ENCODE data around the gene CSF1. TPM values are rescaled to one million over a fixed set of nuclear protein-coding genes. Genes with fewer than 3 reads are reported as not detected.

The CSF1 gene
- total and polyA plus RNA-seq, 4 experiments from 2014 or later: 5.0 to 13.9 (median 11.4) TPM

DNA sequence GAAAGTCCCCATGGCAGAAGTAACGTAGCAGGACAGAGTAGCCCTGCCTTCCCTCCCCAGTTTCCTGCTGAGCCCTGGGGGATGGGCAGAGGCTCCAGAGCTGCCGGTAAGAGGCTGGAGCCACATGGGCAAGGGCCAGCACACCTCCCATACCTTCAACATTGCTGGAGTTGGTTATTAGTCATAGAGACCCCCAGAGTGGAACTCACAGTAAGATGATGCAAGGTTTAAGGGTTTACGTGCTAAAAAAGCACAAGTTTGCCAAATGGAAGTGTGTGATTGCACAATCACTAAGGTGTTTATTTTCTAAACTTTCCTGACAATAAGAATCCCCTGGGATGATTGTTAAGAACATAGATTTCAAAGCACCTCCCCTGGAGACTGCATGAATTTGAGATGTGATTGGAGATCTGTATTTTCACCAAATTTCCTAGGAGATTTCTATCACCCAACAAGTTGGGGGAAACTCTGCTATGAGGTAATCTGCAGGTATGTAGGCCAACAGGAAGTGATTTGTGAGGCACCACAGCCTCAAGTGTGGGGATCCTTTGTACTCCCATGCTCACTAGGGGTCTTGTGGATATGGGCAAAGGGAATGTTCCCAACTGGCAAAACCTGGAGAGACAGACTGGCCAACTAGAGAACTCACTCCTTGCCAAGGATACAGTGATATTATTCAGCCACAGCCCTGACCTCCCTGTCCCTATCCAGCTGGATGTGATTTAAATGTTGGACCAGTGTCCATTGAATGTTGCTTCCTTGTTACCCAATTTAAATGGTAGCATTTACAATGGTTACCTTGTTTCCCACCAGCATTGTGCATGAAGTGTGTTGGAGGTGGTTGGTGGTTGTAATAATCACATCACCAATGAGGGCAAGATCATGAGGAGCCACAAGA, 37.1 kb upstream of the CSF1 start:
- peaks cover 20 to 32% (median 23%) of the 10 kb centered on the region in 4 donors for H3K4me1 Mint-ChIP-seq
- no peaks in the 10 kb centered on the region for H3K27me3 Mint-ChIP-seq
- Histone ChIP-seq H3K36me3 (ENCODE audit: insufficient read depth, low read length) (no peaks in the 10 kb centered on the region), H3K9me3 (ENCODE audit: control insufficient read depth in 1 of 2, low read length in 2 of 2) (no peaks in the 10 kb centered on the region), H3K4me3 (ENCODE audit: low read length in 2 of 2) (no peak overlapping the region), H3K4me1 (ENCODE audit: insufficient read depth, low read length) (peaks cover 23% of the 10 kb centered on the region), H3K27me3 (ENCODE audit: insufficient read depth, low read length) (no peaks in the 10 kb centered on the region), H3K27ac (ENCODE audit: low read depth, low read length) (no peak overlapping the region)
- H3K9me3 Mint-ChIP-seq: peaks cover 0 to 2% (median 0%) of the 10 kb centered on the region in 8 donors
- DNase-seq: peak in 3 of 5 donors; percentile 6 to 10 (median 9)
- peak overlapping the region in 6 of 8 donors; percentile 17 to 59 (median 47) for H3K4me3 Mint-ChIP-seq
- intact Hi-C loops (cut with micrococcal nuclease): no loop called here
- H3K36me3 Mint-ChIP-seq: no peaks in the 10 kb centered on the region
- CTCF ChIA-PET (ENCODE audit: partially characterized antibody): interaction anchor here (1.0 kb wide), 1 partner anchor 10 kb away, joined by 3 read pairs; no protein-coding TSS in a partner anchor
- peak overlapping the region in 5 of 7 donors; percentile 22 to 77 (median 42) for H3K27ac Mint-ChIP-seq
- POLR2A ChIA-PET (ENCODE audit: partially characterized antibody): no interaction called here

DNA sequence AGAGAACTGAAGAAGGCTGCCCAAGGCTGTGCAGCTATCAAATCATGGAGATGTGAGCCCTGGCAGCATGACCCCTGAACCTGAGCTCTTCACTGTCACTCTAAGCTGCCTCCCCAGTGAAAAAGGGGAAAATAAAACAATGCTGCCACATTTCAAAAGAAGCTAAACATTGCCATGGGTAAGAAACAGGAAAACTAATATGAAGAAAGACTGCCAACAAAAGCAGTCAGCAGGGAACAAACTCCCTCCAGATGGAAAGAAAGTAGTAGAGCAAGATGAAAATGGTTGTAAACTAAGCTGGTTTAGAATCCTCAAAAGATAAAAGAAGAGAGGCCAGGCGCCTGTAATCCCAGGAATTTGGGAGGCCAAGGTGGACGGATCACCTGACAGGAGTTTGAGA, 36.2 kb upstream of the CSF1 start:
- H3K27me3 ChIP-seq (ENCODE audit: insufficient read depth, low read length): no peaks in the 10 kb centered on the region
- no peak for DNase-seq
- POLR2A ChIA-PET (ENCODE audit: partially characterized antibody): no interaction called here
- H3K36me3 ChIP-seq (ENCODE audit: insufficient read depth, low read length): no peaks in the 10 kb centered on the region
- H3K4me3 ChIP-seq (ENCODE audit: low read length in 2 of 2): no peak overlapping the region
- Mint-ChIP-seq H3K4me3 (no peak overlapping the region), H3K27me3 (no peaks in the 10 kb centered on the region), H3K4me1 (peaks cover 20 to 32% (median 23%) of the 10 kb centered on the region in 4 donors), H3K9me3 (peaks cover 0 to 2% (median 0%) of the 10 kb centered on the region in 8 donors), H3K36me3 (no peaks in the 10 kb centered on the region), H3K27ac (peak overlapping the region in 1 of 7 donors; percentile 70)
- intact Hi-C loops (cut with micrococcal nuclease): no loop called here
- H3K9me3 ChIP-seq (ENCODE audit: control insufficient read depth in 1 of 2, low read length in 2 of 2): no peaks in the 10 kb centered on the region
- CTCF ChIA-PET (ENCODE audit: partially characterized antibody): interaction anchor here (1.0 kb wide), 1 partner anchor 11 kb away, joined by 3 read pairs; no protein-coding TSS in a partner anchor
- peaks cover 23% of the 10 kb centered on the region for H3K4me1 ChIP-seq (ENCODE audit: insufficient read depth, low read length)
- no peak overlapping the region for H3K27ac ChIP-seq (ENCODE audit: low read depth, low read length)

DNA sequence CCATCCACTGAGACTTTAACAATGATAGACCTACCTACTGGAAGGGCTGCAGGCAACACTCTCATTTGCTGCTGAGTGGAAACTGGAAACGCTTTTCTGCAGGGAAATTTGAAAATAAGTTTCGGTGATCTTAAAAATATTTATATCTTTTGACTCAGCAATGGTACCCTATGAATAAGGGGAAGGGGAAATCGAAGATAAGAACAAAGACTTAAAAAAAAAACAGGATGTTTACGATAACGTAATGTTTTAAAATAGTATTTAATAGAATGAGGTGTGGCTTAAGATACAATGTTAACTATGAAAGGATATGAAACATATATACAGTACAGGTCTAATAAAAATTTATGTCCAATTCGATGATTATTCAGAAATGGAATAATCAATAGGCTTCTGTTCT, 34.8 kb upstream of the CSF1 start:
- Histone ChIP-seq H3K27ac (ENCODE audit: low read depth, low read length) (no peak overlapping the region), H3K4me3 (ENCODE audit: low read length in 2 of 2) (no peak overlapping the region), H3K27me3 (ENCODE audit: insufficient read depth, low read length) (no peaks in the 10 kb centered on the region), H3K9me3 (ENCODE audit: control insufficient read depth in 1 of 2, low read length in 2 of 2) (no peaks in the 10 kb centered on the region), H3K36me3 (ENCODE audit: insufficient read depth, low read length) (no peaks in the 10 kb centered on the region), H3K4me1 (ENCODE audit: insufficient read depth, low read length) (peaks cover 23% of the 10 kb centered on the region)
- ChIA-PET POLR2A (ENCODE audit: partially characterized antibody) (no interaction called here), CTCF (ENCODE audit: partially characterized antibody) (no interaction called here)
- no peak for DNase-seq
- Mint-ChIP-seq H3K36me3 (no peaks in the 10 kb centered on the region), H3K4me1 (peaks cover 20 to 32% (median 23%) of the 10 kb centered on the region in 4 donors), H3K27me3 (no peaks in the 10 kb centered on the region), H3K9me3 (peaks cover 0 to 2% (median 0%) of the 10 kb centered on the region in 8 donors), H3K27ac (peak overlapping the region in 1 of 7 donors; percentile 1), H3K4me3 (no peak overlapping the region)
- intact Hi-C loops (cut with micrococcal nuclease): no loop called here

DNA sequence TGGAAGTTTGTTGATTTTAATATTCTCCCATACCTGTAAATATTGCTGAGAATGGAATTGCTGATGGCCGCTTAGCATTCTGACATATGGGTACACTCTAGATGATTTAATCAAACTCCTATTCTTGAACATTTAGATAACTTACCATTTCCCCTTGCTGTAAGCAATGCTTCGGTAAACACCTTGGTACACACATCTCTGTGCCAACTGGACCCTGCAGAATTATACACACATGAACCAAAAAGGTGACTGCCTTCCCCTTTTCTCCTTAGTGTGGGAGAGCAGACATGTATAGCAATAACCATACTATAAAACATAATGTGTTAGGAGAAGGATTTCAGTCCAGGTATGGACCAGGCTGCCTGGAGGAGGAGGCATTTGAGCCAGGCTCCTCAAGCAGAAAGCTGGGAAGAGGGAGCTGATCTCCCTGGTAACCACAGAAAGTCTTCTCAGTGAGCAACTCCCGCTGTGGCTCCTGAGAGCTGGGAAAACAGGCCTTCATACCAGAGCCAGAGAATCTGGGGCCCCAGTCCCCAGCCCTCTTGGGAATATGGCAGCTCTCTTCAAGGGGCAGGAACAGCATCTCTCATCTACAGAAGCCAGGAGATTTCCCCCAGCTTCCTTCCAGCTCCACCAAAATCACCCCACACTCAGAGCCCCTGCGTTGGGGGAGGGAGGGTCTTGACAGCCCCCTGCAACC, 33.9 kb upstream of the CSF1 start:
- Histone ChIP-seq H3K36me3 (ENCODE audit: insufficient read depth, low read length) (no peaks in the 10 kb centered on the region), H3K4me1 (ENCODE audit: insufficient read depth, low read length) (peaks cover 23% of the 10 kb centered on the region)

DNA sequence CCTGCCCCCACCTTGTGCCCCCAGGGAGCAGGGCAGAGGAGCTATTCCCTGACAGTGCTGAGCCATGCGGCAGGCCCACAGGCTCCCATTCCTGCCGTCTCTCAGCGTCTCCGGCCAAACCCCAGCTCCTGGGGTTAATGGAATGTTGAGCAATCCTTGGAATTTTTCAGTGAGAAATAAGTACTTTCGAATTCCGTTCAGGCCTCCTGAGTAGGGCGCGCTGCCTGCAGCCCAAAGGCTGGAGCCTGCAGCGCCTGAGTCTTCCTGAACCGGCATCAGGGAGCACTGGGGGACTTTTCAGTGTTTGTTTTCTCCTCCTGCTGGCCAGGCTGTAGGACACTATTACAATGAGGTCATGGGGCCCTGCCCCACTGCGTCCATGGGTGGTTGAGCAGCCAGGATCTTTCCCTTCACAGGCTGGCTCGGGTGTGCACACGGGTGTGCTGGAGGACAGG, 33.3 kb upstream of the CSF1 start:
- peaks cover 22% of the 10 kb centered on the region for H3K4me1 ChIP-seq (ENCODE audit: insufficient read depth, low read length)
- no peaks in the 10 kb centered on the region for H3K27me3 Mint-ChIP-seq
- H3K36me3 ChIP-seq (ENCODE audit: insufficient read depth, low read length): no peaks in the 10 kb centered on the region
- no peak for DNase-seq
- no peaks in the 10 kb centered on the region for H3K27me3 ChIP-seq (ENCODE audit: insufficient read depth, low read length)
- no peak overlapping the region for H3K4me3 Mint-ChIP-seq
- no peaks in the 10 kb centered on the region for H3K36me3 Mint-ChIP-seq
- POLR2A ChIA-PET (ENCODE audit: partially characterized antibody): no interaction called here
- peaks cover 20 to 30% (median 23%) of the 10 kb centered on the region in 4 donors for H3K4me1 Mint-ChIP-seq
- H3K27ac Mint-ChIP-seq: no peak overlapping the region
- intact Hi-C loops (cut with micrococcal nuclease): no loop called here
- no peak overlapping the region for H3K27ac ChIP-seq (ENCODE audit: low read depth, low read length)
- no peak overlapping the region for H3K4me3 ChIP-seq (ENCODE audit: low read length in 2 of 2)
- peaks cover 0 to 2% (median 0%) of the 10 kb centered on the region in 8 donors for H3K9me3 Mint-ChIP-seq
- CTCF ChIA-PET (ENCODE audit: partially characterized antibody): interaction anchor here (1.2 kb wide), 1 partner anchor 87 kb away, joined by 3 read pairs; no protein-coding TSS in a partner anchor
- no peaks in the 10 kb centered on the region for H3K9me3 ChIP-seq (ENCODE audit: control insufficient read depth in 1 of 2, low read length in 2 of 2)

More for the DNA sequence above, 33.9 kb upstream of the CSF1 start:
- no peaks in the 10 kb centered on the region for H3K27me3 ChIP-seq (ENCODE audit: insufficient read depth, low read length)
- H3K4me1 Mint-ChIP-seq: peaks cover 20 to 32% (median 23%) of the 10 kb centered on the region in 4 donors
- H3K27me3 Mint-ChIP-seq: no peaks in the 10 kb centered on the region
- H3K27ac ChIP-seq (ENCODE audit: low read depth, low read length): no peak overlapping the region
- intact Hi-C loops (cut with micrococcal nuclease): no loop called here
- H3K36me3 Mint-ChIP-seq: no peaks in the 10 kb centered on the region
- H3K4me3 ChIP-seq (ENCODE audit: low read length in 2 of 2): no peak overlapping the region
- no peak for DNase-seq
- ChIA-PET CTCF (ENCODE audit: partially characterized antibody) (no interaction called here), POLR2A (ENCODE audit: partially characterized antibody) (no interaction called here)
- no peak overlapping the region for H3K27ac Mint-ChIP-seq
- H3K9me3 Mint-ChIP-seq: peaks cover 0 to 2% (median 0%) of the 10 kb centered on the region in 8 donors
- H3K9me3 ChIP-seq (ENCODE audit: control insufficient read depth in 1 of 2, low read length in 2 of 2): no peaks in the 10 kb centered on the region
- H3K4me3 Mint-ChIP-seq: no peak overlapping the region

DNA sequence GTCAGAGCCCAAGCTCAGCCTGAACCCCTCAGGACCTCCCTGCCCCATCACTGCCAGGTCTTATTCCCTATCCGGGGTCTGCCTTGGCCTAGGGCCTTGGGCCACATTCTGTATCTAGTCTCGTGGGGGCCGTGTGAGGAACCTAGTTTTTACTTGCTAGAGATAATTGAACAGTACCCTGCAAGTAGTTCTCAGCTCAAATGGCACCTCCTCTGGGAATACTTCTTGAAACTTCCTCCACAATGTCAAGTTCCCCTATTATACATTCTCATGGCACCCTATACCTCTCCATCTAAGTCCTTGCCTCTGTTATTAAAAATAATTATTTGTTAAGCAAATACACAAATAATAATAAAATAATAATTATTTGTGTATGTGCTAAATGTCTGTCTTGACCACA, 32.9 kb upstream of the CSF1 start:
- no peak overlapping the region for H3K4me3 Mint-ChIP-seq
- peaks cover 16 to 25% (median 19%) of the 10 kb centered on the region in 4 donors for H3K4me1 Mint-ChIP-seq
- Histone ChIP-seq H3K27me3 (ENCODE audit: insufficient read depth, low read length) (no peaks in the 10 kb centered on the region), H3K27ac (ENCODE audit: low read depth, low read length) (no peak overlapping the region), H3K4me3 (ENCODE audit: low read length in 2 of 2) (no peak overlapping the region), H3K4me1 (ENCODE audit: insufficient read depth, low read length) (peaks cover 17% of the 10 kb centered on the region), H3K9me3 (ENCODE audit: control insufficient read depth in 1 of 2, low read length in 2 of 2) (no peaks in the 10 kb centered on the region), H3K36me3 (ENCODE audit: insufficient read depth, low read length) (no peaks in the 10 kb centered on the region)
- no peak for DNase-seq
- POLR2A ChIA-PET (ENCODE audit: partially characterized antibody): no interaction called here
- H3K9me3 Mint-ChIP-seq: peaks cover 0 to 2% (median 0%) of the 10 kb centered on the region in 8 donors
- H3K27me3 Mint-ChIP-seq: no peaks in the 10 kb centered on the region
- intact Hi-C loops (cut with micrococcal nuclease): no loop called here
- H3K36me3 Mint-ChIP-seq: no peaks in the 10 kb centered on the region
- H3K27ac Mint-ChIP-seq: no peak overlapping the region
- CTCF ChIA-PET (ENCODE audit: partially characterized antibody): interaction anchor here (1.2 kb wide), 1 partner anchor 87 kb away, joined by 3 read pairs; no protein-coding TSS in a partner anchor

DNA sequence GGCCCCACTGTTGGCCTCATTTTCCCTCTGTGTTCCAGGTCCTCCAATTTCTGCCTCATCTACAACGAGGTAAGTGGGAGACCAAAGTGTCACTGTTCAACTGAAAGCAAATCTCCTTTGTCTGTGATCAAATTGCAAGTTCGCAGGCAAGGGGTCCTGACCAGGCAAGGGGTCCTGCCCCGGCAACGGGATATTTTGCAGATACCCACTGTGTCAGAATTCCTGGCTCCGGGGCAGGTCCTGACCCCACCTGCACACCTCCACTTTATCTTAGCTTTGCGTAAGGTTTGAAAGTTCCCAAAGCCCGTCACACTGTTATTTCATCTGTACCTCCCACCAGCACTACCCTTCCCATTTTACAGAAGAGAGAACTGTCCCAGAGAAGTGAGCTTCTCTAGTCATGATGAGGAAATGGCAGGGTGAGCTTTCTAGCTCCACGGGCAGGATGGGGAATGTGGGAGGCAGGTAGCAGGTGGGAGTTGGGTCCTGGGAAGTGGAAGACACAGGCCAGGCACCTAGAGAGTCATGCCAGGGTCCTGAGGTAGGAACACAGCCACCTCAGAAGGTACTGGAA, 32.0 kb upstream of the CSF1 start:
- Histone ChIP-seq H3K4me1 (ENCODE audit: insufficient read depth, low read length) (peaks cover 9% of the 10 kb centered on the region), H3K27ac (ENCODE audit: low read depth, low read length) (no peak overlapping the region), H3K27me3 (ENCODE audit: insufficient read depth, low read length) (no peaks in the 10 kb centered on the region), H3K9me3 (ENCODE audit: control insufficient read depth in 1 of 2, low read length in 2 of 2) (no peaks in the 10 kb centered on the region), H3K4me3 (ENCODE audit: low read length in 2 of 2) (no peak overlapping the region), H3K36me3 (ENCODE audit: insufficient read depth, low read length) (no peaks in the 10 kb centered on the region)
- Mint-ChIP-seq H3K4me1 (peaks cover 9 to 20% (median 14%) of the 10 kb centered on the region in 4 donors), H3K36me3 (no peaks in the 10 kb centered on the region), H3K27me3 (no peaks in the 10 kb centered on the region), H3K27ac (peak overlapping the region in 1 of 7 donors; percentile 10), H3K9me3 (peaks cover 0 to 2% (median 0%) of the 10 kb centered on the region in 8 donors), H3K4me3 (no peak overlapping the region)
- POLR2A ChIA-PET (ENCODE audit: partially characterized antibody): no interaction called here
- CTCF ChIA-PET (ENCODE audit: partially characterized antibody): no interaction called here
- intact Hi-C loops (cut with micrococcal nuclease): no loop called here
- no peak for DNase-seq

All from CD4-positive, alpha-beta memory T cell (primary cell).